Lower leg skin (tissue), 4 donors: ENCODE measurements around the gene ATXN7L3B. TPM values are rescaled to one million over a fixed set of nuclear protein-coding genes. Genes with fewer than 3 reads are reported as not detected.
A peak's percentile ranks its signal among the peaks of the same experiment; 100 is the strongest.
"Not testable (repeated sequence)": the region's sequence is repeated elsewhere in the genome, so short reads cannot be mapped to it uniquely, and the experiment has no call there.

Experiments
- DNase-seq, 2 donors: peaks; one replicate each; pipeline ENCODE4 v3.0.0-alpha.2; 2019; ENCODE audit warnings: low spot score in 2 of 2
- H3K4me3 ChIP-seq: fragments of 200-600 bp; sonication (generic); 2 replicates; pipeline ENCODE4 v1.5.1; 2017; ENCODE audit warnings: mild to moderate bottlenecking, low read depth; ENCODE audit not compliant: poor library complexity, severe bottlenecking
- POLR2A ChIP-seq, 2 donors: fragments of 450-650 bp; IDR thresholded peaks; one replicate each; pipeline ENCODE4 v1.6.1; 2016 to 2017; ENCODE audit warnings: antibody characterized with exemption in 2 of 2, mild to moderate bottlenecking in 1 of 2, moderate library complexity in 1 of 2
- WGBS, 2 donors: methylation state at CpG; one replicate each; pipeline ENCODE4 v1.1.5; 2018; 5-methylcytosine and 5-hydroxymethylcytosine counted together
- intact Hi-C: fragments of 100-400 bp; cut with DNase I; formaldehyde crosslinking; loops from one replicate; pipeline ENCODE4 v1.15.0; 2023; ENCODE audit warnings: low total_unique reads
- total RNA-seq, 4 donors: library from RNA; depleted of rRNA; stranded (reverse); fragments of >200 nt; gene quantifications; one replicate each; pipeline ENCODE4 v1.1.0, GENCODE V29; 2016
- TF ChIP-seq, protein P1 (sequence below), 3 donors: fragments of 450-650 bp; IDR thresholded peaks; one replicate each; pipeline ENCODE4 v1.5.1; 2016; ENCODE audit warnings: antibody characterized with exemption in 3 of 3, mild to moderate bottlenecking in 3 of 3, moderate library complexity in 2 of 3

ATXN7L3B gene, protein sequence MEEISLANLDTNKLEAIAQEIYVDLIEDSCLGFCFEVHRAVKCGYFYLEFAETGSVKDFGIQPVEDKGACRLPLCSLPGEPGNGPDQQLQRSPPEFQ
- total RNA-seq = 10 to 100 TPM; 20.9 to 25.1 (median 23.4) TPM

DNA sequence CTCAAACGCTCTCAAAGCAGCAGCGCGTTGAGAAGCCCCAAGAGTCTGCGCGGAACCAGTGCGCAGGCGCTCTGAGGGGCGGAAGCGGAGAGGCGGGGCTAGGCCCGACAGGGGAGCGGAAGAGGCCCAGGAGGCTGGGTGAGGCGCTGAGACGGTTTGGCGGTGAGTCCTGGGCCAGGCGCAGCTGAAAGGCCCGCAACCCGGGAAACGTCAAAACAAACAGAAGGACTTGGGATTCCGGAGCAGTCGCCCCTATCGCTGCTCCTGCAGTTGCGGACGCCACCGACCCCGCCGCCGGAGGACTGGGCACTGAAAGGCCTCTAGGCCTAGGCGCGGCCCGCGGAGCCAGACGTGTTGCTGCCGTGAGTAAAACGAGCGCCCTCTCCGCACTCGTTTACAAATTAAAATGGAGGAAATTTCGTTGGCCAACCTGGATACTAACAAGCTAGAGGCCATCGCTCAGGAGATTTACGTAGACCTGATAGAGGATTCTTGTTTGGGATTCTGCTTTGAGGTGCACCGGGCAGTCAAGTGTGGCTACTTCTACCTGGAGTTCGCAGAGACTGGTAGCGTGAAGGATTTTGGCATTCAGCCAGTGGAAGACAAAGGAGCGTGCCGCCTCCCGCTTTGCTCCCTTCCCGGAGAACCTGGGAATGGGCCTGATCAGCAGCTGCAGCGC lies at the start of gene ATXN7L3B:
Gene ATXN7L3B (plus strand): TSS at position 129 of the 679 bp plus-strand sequence. CDS start 278 bp downstream, at position 407.
- peak; percentile 89 to 98 for DNase-seq
- TF ChIP-seq POLR2A (IDR thresholded peaks at IDR 0.05) = peak in 1 of 2 donors; percentile 61
- TF ChIP-seq, protein P1, sequence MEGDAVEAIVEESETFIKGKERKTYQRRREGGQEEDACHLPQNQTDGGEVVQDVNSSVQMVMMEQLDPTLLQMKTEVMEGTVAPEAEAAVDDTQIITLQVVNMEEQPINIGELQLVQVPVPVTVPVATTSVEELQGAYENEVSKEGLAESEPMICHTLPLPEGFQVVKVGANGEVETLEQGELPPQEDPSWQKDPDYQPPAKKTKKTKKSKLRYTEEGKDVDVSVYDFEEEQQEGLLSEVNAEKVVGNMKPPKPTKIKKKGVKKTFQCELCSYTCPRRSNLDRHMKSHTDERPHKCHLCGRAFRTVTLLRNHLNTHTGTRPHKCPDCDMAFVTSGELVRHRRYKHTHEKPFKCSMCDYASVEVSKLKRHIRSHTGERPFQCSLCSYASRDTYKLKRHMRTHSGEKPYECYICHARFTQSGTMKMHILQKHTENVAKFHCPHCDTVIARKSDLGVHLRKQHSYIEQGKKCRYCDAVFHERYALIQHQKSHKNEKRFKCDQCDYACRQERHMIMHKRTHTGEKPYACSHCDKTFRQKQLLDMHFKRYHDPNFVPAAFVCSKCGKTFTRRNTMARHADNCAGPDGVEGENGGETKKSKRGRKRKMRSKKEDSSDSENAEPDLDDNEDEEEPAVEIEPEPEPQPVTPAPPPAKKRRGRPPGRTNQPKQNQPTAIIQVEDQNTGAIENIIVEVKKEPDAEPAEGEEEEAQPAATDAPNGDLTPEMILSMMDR (IDR thresholded peaks at IDR 0.05) = no peak
- peak within 1 kb of the TSS; percentile 82 for H3K4me3 ChIP-seq
- 0% methylated on average over 42 to 44 of the region's 49 CpGs for WGBS, 2 donors
- intact Hi-C loops = no loop called here

DNA sequence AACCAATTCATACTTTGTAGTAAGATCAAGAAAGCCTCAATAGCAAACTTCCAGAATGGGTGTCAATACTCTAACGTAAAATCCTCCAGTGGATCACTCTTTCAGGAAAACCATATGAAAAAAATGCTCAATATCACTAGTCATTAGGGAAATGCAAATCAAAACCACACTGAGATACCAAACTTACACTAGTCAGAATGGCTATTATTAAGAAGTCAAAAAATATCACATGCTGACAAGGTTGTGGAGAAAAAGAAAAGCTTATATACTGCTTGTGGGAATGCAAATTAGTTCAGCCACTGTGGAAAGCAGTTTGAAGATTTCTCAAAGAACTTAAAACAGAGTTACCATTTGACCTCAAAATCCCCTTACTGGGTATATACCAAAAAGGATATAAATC lies 49.5 kb upstream of the ATXN7L3B start:
- intact Hi-C loops = no loop called here
- WGBS, 2 donors = 77 to 82% methylated on average over 1 of the region's 1 CpG
- TF ChIP-seq POLR2A (IDR thresholded peaks at IDR 0.05) = no peak
- TF ChIP-seq, protein P1 (IDR thresholded peaks at IDR 0.05) = no peak
- DNase-seq = no peak
- H3K4me3 ChIP-seq = no peak overlapping the region

DNA sequence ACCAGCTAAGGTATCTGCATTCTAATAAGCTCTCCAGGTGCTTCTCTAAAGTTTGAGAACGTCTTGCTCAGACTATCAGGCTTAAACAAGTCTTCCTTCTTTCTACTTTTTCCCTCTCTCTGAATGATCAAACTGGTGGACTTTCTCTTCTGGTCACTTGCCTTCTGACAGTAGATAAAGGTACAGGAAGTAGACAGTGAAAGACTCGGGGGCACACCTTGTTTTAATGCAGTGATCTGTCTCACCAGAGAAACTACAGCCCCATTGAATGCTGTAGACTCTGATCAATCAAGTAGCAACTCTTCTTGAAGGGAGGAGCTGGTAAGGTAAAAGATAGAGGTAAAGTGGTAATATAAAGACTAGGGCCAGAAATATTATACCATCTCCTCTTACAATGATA lies 48.1 kb upstream of the ATXN7L3B start:
- DNase-seq = no peak
- intact Hi-C loops = no loop called here
- WGBS, 2 donors = 61 to 68% methylated on average over 2 of the region's 2 CpGs
- no peak overlapping the region for H3K4me3 ChIP-seq
- no peak for TF ChIP-seq POLR2A (IDR thresholded peaks at IDR 0.05)
- TF ChIP-seq, protein P1 (IDR thresholded peaks at IDR 0.05) = no peak

DNA sequence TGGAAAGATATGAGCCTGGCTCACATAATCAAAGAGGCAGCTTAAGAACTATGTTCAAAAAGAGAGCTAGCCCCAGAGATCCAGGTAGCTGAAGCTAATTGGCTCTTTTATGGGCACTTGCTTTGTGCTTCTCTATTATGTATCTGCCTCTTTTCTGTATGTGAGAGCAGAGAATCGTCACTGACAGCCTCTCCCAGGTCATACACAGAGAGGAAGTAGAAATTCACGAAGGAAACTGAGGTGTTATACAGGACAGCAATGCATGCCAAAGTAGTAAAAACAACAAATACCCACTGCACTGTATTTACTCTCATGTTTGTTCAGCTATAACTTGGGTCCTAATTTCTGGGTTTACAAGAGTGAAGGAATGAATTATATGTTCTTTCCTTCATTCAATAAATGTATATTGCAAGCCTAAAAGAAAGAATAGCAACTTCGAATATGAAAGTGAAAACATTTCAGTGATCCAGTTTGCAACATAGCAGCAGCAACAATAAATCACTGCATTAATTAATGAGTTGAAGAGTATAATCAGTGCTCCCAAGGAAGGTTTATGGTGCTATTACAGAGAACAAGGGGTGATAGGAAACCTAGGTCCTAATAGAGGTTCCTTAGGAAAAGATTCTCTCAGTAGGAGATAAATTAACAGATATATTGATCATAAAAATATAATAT lies 47.1 kb upstream of the ATXN7L3B start:
- TF ChIP-seq POLR2A (IDR thresholded peaks at IDR 0.05) = no peak
- 17 to 24% methylated on average over 3 of the region's 3 CpGs for WGBS, 2 donors
- intact Hi-C loops = no loop called here
- no peak overlapping the region for H3K4me3 ChIP-seq
- DNase-seq = no peak

DNA sequence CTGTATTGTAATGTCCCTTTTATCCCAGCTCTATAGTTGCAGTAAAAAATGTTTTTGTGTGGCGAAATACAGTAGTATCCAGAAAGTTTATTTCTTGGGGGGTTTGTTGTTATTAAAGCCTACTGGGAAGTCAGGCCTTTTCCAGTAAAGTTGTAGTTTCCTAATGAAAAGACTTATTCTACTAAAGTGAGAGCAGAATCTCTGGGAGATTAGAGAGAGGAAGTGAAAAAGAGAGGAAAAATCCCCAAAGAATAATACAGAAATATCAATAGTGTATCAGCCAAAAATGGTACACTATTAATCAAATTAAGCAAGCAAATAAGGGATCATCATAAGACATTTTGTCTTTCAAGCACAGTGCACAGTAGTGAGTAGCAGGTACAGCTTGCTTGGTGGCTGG lies 46.3 kb upstream of the ATXN7L3B start:
- intact Hi-C loops = no loop called here
- 0 to 53% methylated on average over 1 of the region's 1 CpG for WGBS, 2 donors
- DNase-seq = no peak
- H3K4me3 ChIP-seq = no peak overlapping the region
- no peak for TF ChIP-seq POLR2A (IDR thresholded peaks at IDR 0.05)
- TF ChIP-seq, protein P1 (IDR thresholded peaks at IDR 0.05) = no peak

DNA sequence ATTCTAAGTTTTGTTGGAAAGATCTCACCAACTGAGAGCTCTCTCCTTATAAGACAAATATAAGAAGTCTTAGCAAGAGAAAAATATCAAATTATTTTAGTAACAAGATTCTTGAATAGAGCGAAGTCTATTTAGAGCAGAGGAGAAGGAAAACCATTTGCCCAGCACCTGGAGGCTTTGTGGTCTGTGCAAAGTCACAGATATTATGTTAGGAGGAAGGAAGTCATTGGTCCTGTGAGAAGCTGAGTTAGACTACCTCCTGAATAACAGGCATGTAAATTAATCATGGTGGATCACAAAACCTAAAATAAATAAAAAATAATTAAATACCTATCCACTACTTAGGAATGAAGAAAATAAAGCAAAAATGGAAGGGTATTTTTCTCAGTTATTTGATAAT lies 38.4 kb upstream of the ATXN7L3B start:
- intact Hi-C loops = no loop called here
- TF ChIP-seq POLR2A (IDR thresholded peaks at IDR 0.05) = no peak
- TF ChIP-seq, protein P1 (IDR thresholded peaks at IDR 0.05) = no peak
- H3K4me3 ChIP-seq = no peak overlapping the region
- DNase-seq = no peak
- WGBS, 2 donors = 66 to 82% methylated on average over 1 of the region's 1 CpG

DNA sequence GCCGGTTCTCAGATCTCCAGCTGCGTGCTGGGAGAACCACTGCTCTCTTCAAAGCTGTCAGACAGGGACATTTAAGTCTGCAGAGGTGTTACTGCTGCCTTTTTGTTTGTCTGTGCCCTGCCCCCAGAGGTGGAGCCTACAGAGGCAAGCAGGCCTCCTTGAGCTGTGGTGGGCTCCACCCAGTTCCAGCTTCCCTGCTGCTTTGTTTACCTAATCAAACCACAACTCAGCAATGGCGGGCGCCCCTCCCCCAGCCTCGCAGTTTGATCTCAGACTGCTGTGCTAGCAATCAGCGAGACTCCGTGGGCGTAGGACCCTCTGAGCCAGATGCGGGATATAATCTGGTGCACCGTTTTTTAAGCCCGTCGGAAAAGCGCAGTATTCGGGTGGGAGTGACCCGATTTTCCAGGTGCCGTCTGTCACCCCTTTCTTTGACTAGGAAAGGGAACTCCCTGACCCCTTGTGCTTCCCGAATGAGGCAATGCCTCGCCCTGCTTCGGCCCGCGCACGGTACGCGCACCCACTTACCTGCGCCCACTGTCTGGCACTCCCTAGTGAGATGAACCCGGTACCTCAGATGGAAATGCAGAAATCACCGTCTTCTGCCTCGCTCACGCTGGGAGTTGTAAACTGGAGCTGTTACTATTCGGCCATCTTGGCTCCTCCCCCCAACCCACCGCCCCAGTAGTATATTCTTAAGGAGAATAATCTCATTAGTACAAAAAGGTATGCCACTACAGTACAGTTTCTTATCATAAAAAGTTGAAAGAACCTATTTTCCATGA lies 28.6 kb upstream of the ATXN7L3B start:
- H3K4me3 ChIP-seq, DNase-seq, intact Hi-C loops: not testable (repeated sequence)
- WGBS, 2 donors = 93 to 96% methylated on average over 18 to 23 of the region's 31 CpGs
